ENCODE data around the gene CGB1. TPM values are rescaled to one million over a fixed set of nuclear protein-coding genes. Genes with fewer than 3 reads are reported as not detected.
"Not testable (repeated sequence)": the region's sequence is repeated elsewhere in the genome, so short reads cannot be mapped to it uniquely, and the experiment has no call there.

CGB1 gene
- total RNA-seq, 1 donor from 2014 or later, result not detected

GRCh38 chr19:49022116-49022515, 14.6 kb downstream of the CGB1 start:
- no peak for DNase-seq (ENCODE audit: low spot score)

GRCh38 chr19:49020931-49021895, 15.5 kb downstream of the CGB1 start:
- no peak for DNase-seq (ENCODE audit: low spot score)

- DNase-seq (ENCODE audit: low spot score), result no peak
Observed at GRCh38 chr19:49020342-49020741, 16.4 kb downstream of the CGB1 start.

- DNase-seq (ENCODE audit: low spot score), result no peak
Observed at GRCh38 chr19:49019242-49019932, 17.3 kb downstream of the CGB1 start.

- DNase-seq (ENCODE audit: low spot score), result not testable (repeated sequence)
Observed at GRCh38 chr19:49018388-49019241, 18.1 kb downstream of the CGB1 start.

GRCh38 chr19:49017666-49018351, 18.9 kb downstream of the CGB1 start:
- DNase-seq (ENCODE audit: low spot score), result peak; percentile 29

- DNase-seq (ENCODE audit: low spot score), result no peak
Observed at GRCh38 chr19:49017041-49017665, 19.5 kb downstream of the CGB1 start, which contains the start of gene LHB. TSS of gene LHB (minus strand) at chr19:49017091. CDS start at chr19:49017081, 10 bp downstream.

GRCh38 chr19:49016067-49016839, 20.4 kb downstream of the CGB1 start:
- DNase-seq (ENCODE audit: low spot score), result no peak

- DNase-seq (ENCODE audit: low spot score), result no peak
Observed at GRCh38 chr19:49014870-49015255, 21.8 kb downstream of the CGB1 start.

GRCh38 chr19:49014123-49014869, 22.4 kb downstream of the CGB1 start:
- no peak for DNase-seq (ENCODE audit: low spot score)

GRCh38 chr19:49011194-49011593, 25.5 kb downstream of the CGB1 start:
- DNase-seq (ENCODE audit: low spot score), result no peak

- no peak for DNase-seq (ENCODE audit: low spot score)
Observed at GRCh38 chr19:49010453-49010852, 26.2 kb downstream of the CGB1 start.

- DNase-seq (ENCODE audit: low spot score), result no peak
Observed at GRCh38 chr19:49009828-49010227, 26.9 kb downstream of the CGB1 start.

- DNase-seq (ENCODE audit: low spot score), result no peak
Observed at GRCh38 chr19:49006905-49007304, 29.8 kb downstream of the CGB1 start.

GRCh38 chr19:49004964-49005614, 31.6 kb downstream of the CGB1 start:
- DNase-seq (ENCODE audit: low spot score), result no peak

GRCh38 chr19:49004133-49004532, 32.6 kb downstream of the CGB1 start:
- DNase-seq (ENCODE audit: low spot score), result no peak

GRCh38 chr19:48999481-49000325, 37.0 kb downstream of the CGB1 start:
- DNase-seq (ENCODE audit: low spot score), result no peak

- no peak for DNase-seq (ENCODE audit: low spot score)
Observed at GRCh38 chr19:48997972-48998371, 38.7 kb downstream of the CGB1 start.
